Upper lobe of right lung (tissue), 1 donor: ENCODE data around the gene MPHOSPH9. TPM values are rescaled to one million over a fixed set of nuclear protein-coding genes. Genes with fewer than 3 reads are reported as not detected.

Experiments
- ATAC-seq: fragments of 200-7000 bp; cut with Tn5 transposase; one replicate; pipeline ENCODE4 v1.9.1; 2020; ENCODE audit warnings: mild to moderate bottlenecking, moderate library complexity
- DNase-seq: peaks from one replicate; pipeline ENCODE4 v3.0.0-alpha.2; 2020
- H3K27ac ChIP-seq: fragments of 200-600 bp; one replicate; pipeline ENCODE4 v1.8.0; 2022
- H3K27me3 ChIP-seq: fragments of 200-600 bp; one replicate; pipeline ENCODE4 v1.8.0; 2022; ENCODE audit warnings: mild to moderate bottlenecking
- H3K36me3 ChIP-seq: fragments of 200-600 bp; one replicate; pipeline ENCODE4 v1.8.0; 2022
- H3K4me1 ChIP-seq: fragments of 200-600 bp; one replicate; pipeline ENCODE4 v1.8.0; 2022
- H3K4me3 ChIP-seq: fragments of 200-600 bp; one replicate; pipeline ENCODE4 v1.8.0; 2022; ENCODE audit warnings: mild to moderate bottlenecking
- H3K9me3 ChIP-seq: fragments of 200-600 bp; one replicate; pipeline ENCODE4 v1.8.0; 2022
- CTCF ChIP-seq: fragments of 200-600 bp; IDR thresholded peaks from one replicate; pipeline ENCODE4 v1.8.0; 2022; ENCODE audit warnings: antibody characterized with exemption
- intact Hi-C: fragments of 100-400 bp; cut with DNase I; formaldehyde crosslinking; loops from one replicate; pipeline ENCODE4 v1.11.0; 2022
- total RNA-seq: library from RNA; stranded (reverse); fragmentation: NEBNext Ultra II Directional; extraction: Animal tissue kit (Norgen Biotek cat#: 25700); gene quantifications from one replicate; pipeline ENCODE4 v1.2.1, GENCODE V29; 2021
- donor health status: DM: no; HTN: yes; CAD: no; lungs with severe emphysema.

Gene MPHOSPH9
- total RNA-seq, 1 donor from 2014 or later: 20.3 TPM

- TF ChIP-seq CTCF: peak; percentile 76
- intact Hi-C loops: no loop called here
- peaks cover 44% of the 10 kb centered on the region for H3K4me1 ChIP-seq
- DNase-seq: peak; percentile 72
- peak; percentile 24 for ATAC-seq
- no peak overlapping the region for H3K4me3 ChIP-seq
- no peaks in the 10 kb centered on the region for H3K9me3 ChIP-seq
- peak overlapping the region; percentile 60 for H3K27ac ChIP-seq
- peaks cover 4% of the 10 kb centered on the region for H3K36me3 ChIP-seq
- H3K27me3 ChIP-seq: no peaks in the 10 kb centered on the region
These were observed 4.8 kb upstream of the MPHOSPH9 start for GRCh38 chr12:123237646-123238329.

DNA sequence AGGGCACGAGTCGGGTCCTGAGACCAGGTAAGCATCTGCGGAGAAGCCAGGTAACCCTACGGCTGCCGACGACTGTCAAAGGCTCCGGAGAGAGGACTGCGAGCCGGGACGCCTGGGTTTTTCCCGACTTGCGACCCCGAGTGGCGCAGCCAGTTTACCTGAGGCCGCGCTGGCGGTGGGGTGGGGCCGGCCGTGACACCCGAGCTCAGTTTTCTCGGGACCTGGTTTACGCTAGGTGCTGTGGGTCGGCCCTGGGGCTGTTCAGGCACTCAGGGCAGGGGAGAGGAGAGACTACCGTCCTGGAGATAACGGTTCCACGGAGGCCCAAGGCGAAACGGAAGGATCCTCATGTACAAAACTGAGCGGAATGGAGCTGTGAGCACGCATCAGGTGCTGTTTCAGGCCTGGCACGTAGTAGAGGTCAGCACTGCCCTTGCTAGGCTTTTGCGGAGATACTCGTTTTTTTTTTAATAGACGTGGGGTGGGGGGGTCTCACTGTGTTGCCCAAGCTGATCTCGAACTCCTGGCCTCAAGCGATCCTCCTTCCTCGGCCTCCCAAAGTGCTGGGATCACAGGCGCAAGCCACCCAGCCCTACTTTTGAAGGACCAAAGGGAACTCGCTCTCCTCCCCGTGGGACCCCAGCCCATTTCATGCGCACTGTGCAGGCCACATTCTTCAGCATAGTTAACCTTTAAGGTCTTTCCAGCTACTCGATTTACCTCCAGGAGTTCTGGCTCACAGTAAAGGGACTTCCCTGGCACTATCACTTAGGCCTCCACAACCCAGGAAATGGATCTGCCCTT lies 766 bp upstream of the MPHOSPH9 start:
- Histone ChIP-seq H3K4me1 (peaks cover 52% of the 10 kb centered on the region), H3K4me3 (peak overlapping the region; percentile 74), H3K27me3 (no peaks in the 10 kb centered on the region), H3K27ac (peak overlapping the region; percentile 89), H3K9me3 (no peaks in the 10 kb centered on the region), H3K36me3 (peaks cover 4% of the 10 kb centered on the region)
- DNase-seq (no peak), ATAC-seq (peak; percentile 4)
- TF ChIP-seq CTCF: no peak
- intact Hi-C loops: no loop called here

DNA sequence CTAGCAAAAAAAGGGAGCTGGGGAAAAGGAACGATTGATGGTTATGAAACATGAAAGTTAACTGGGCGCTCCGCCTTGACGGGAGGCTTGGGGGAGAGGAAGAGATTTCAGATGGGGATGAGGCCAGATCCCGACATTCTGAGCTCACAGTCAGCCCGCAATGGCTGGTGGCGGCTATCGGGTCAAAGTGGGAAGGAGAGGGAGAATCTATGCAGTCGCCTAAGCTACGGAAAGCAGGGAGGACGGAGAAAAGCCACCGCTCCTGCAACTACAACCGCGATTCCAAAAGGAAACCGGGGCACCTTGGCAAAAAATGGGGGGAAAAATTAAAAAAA lies 502 bp downstream of the MPHOSPH9 start:
- H3K36me3 ChIP-seq: peaks cover 4% of the 10 kb centered on the region
- intact Hi-C loops: no loop called here
- no peak for ATAC-seq
- no peaks in the 10 kb centered on the region for H3K27me3 ChIP-seq
- H3K4me3 ChIP-seq: peak overlapping the region; percentile 74
- no peak for DNase-seq
- H3K27ac ChIP-seq: peak overlapping the region; percentile 84
- H3K9me3 ChIP-seq: no peaks in the 10 kb centered on the region
- peaks cover 45% of the 10 kb centered on the region for H3K4me1 ChIP-seq
- TF ChIP-seq CTCF: no peak

DNA sequence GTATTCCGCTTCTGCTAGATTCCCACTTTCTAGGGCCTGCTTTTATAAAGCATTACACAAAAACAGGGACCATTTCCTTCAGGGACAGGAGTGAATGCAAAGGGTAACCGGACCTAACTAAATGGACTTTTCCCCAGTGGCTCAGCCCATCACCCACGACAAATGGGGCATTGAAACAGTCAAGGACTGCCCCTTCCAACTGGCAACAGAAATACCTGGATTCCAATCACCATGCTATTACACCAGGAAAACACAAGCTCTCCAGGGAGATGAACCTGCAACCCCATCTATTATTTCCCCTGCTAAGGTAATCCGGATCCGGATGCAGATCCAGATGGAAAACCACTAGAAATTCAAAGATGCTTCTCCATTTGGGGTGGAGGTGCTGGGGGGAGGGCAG lies 1.0 kb downstream of the MPHOSPH9 start:
- DNase-seq (no peak), ATAC-seq (no peak)
- intact Hi-C loops: no loop called here
- H3K4me1 ChIP-seq: peaks cover 45% of the 10 kb centered on the region
- H3K9me3 ChIP-seq: no peaks in the 10 kb centered on the region
- no peaks in the 10 kb centered on the region for H3K27me3 ChIP-seq
- H3K36me3 ChIP-seq: peaks cover 4% of the 10 kb centered on the region
- TF ChIP-seq CTCF: no peak
- peak overlapping the region; percentile 84 for H3K27ac ChIP-seq
- peak overlapping the region; percentile 74 for H3K4me3 ChIP-seq

- no peak for DNase-seq
- H3K9me3 ChIP-seq: no peaks in the 10 kb centered on the region
- no peak overlapping the region for H3K4me3 ChIP-seq
- ATAC-seq: no peak
- H3K27me3 ChIP-seq: no peaks in the 10 kb centered on the region
- intact Hi-C loops: no loop called here
- no peaks in the 10 kb centered on the region for H3K36me3 ChIP-seq
- no peak overlapping the region for H3K27ac ChIP-seq
- no peak for TF ChIP-seq CTCF
- H3K4me1 ChIP-seq: peaks cover 23% of the 10 kb centered on the region
These were observed 3.9 kb downstream of the MPHOSPH9 start for GRCh38 chr12:123229051-123229450.
